Right renal pelvis (tissue), 4 donors: Measurements from ENCODE around the gene BMPR1A. TPM values are rescaled to one million over a fixed set of nuclear protein-coding genes. Genes with fewer than 3 reads are reported as not detected.
"Not testable (repeated sequence)": the region's sequence is repeated elsewhere in the genome, so short reads cannot be mapped to it uniquely, and the experiment has no call there.

ENCODE experiments used
- DNase-seq, 4 donors: peaks; one replicate each; pipeline ENCODE4 v3.0.0-alpha.2; 2013; ENCODE audit warnings: low read depth in 4 of 4, low spot score in 3 of 4, missing footprints in 1 of 4
- polyA plus RNA-seq, 4 donors: library from polyadenylated mRNA; unstranded; fragments of 120-200 nt; gene quantifications; one replicate each; pipeline ENCODE4 v1.2.1, GENCODE V29; 2013; ENCODE audit not compliant: insufficient read length in 4 of 4

BMPR1A gene
- polyA plus RNA-seq, 4 donors = 63.2 to 85.5 (median 75.5) TPM

DNA sequence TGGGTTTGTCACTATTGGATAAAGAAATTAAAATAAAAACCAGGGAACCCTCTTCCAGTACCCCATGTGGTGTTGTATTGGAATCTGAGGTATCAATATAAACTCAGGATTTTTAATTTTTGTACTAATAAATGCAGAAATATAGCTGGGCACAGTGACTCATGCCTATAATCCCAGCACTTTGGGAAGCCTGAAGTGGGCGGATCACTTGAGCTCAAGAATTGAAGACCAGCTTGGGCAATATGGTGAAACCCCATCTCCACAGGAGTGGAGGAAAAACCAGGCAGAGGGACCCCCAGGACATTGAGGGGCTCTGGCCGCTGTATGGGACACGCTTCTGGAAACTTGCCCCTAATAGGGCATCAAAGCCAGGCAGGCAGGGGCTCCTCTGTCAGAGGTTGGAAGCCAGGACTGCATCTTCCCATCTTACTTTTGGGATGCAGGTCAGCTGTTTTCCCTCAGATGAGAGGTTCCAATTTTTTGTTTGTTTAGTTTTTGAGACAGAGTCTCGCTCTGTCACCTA is 222.9 kb downstream of the BMPR1A start:
- no peak for DNase-seq

DNA sequence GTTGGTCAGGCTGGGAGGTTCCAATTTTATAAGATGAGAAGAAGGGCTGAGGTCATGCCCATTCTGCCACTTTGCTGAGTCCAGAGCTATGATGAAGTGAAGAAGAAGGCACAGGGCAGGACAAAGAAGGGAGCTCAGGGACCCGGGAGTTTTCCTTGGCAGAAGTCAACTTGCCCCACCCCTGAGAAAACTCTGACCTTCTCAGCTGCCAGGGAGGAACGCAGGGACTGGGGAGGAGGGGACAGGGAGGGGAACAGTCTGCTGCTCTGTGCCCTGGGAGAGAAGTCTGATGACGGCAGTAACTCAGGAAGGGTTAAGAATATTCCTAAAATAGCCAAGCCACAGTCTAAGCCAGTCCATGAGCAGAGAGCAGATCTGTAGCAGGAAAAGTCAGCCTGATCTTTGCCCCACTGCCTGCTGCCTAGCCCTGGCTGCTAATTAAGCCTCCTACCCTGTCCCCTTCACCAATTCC is 223.6 kb downstream of the BMPR1A start:
- no peak for DNase-seq

GRCh38 chr10:86981020-86981419 is 224.6 kb downstream of the BMPR1A start:
- DNase-seq = not testable (repeated sequence)

- DNase-seq = no peak
Measured at GRCh38 chr10:86981716-86982115, 225.3 kb downstream of the BMPR1A start.

Other genes with a start within 250 kb of the BMPR1A start
- 10 to 100 TPM; 42.3 to 52.1 (median 50.3) TPM for gene WAPL, start 234.8 kb upstream of the BMPR1A start, polyA plus RNA-seq
- gene OPN4, start 102.1 kb upstream of the BMPR1A start, polyA plus RNA-seq = not detected
- 1 to 10 TPM in 2 of 4 donors, under 1 TPM in 2; 0.92 to 1.1 (median 1.0) TPM for gene LDB3, start 88.1 kb upstream of the BMPR1A start, polyA plus RNA-seq
- 10 to 100 TPM; 26.7 to 29.8 (median 26.9) TPM for gene MMRN2, start 201.0 kb downstream of the BMPR1A start, polyA plus RNA-seq
- 10 to 100 TPM; 11.4 to 33.6 (median 21.6) TPM for gene SNCG, start 202.0 kb downstream of the BMPR1A start, polyA plus RNA-seq
- 10 to 100 TPM; 11.3 to 44.1 (median 23.7) TPM for gene ADIRF, start 211.9 kb downstream of the BMPR1A start, polyA plus RNA-seq